H1 (cell line): Measurements from ENCODE around the gene OR10A4. TPM values are rescaled to one million over a fixed set of nuclear protein-coding genes. Genes with fewer than 3 reads are reported as not detected.

ENCODE experiments used
- CTCF ChIA-PET: fragments of 300-600 bp; sonication (Branson Sonifier 250); formaldehyde crosslinking; loops from one replicate; lab custom pipeline; 2021; ENCODE audit not compliant: partially characterized antibody; lab: Charles Lee
- POLR2A ChIA-PET: fragments of 300-600 bp; sonication (Branson Sonifier 250); formaldehyde crosslinking; loops from one replicate; lab custom pipeline; 2021; ENCODE audit warnings: inconsistent platforms; ENCODE audit not compliant: partially characterized antibody; lab: Charles Lee
- DNase-seq, 2 experiments: peaks; one replicate each; pipeline versions ENCODE4 v3.0.0 to v3.0.0-alpha.2; 2010 to 2022; ENCODE audit warnings: low spot score in 2 of 2, low read depth in 1 of 2, mixed read lengths in 1 of 2
- FAIRE-seq: peaks from 2 replicates; lab custom pipeline; 2011; peaks lifted over from hg19 to GRCh38; lab: Jason Lieb, UNC
- H2AFZ ChIP-seq: 2 replicates; pipeline ENCODE4 v1.8.1; 2012; ENCODE audit warnings: low read length, inconsistent platforms
- H2AK5ac ChIP-seq: 2 replicates; pipeline ENCODE4 v1.6.1; 2013; ENCODE audit warnings: low read depth, low read length
- H2BK120ac ChIP-seq: replicated peaks from 2 replicates; pipeline ENCODE3; 2013; ENCODE audit warnings: low read depth, low read length, inconsistent platforms
- H2BK12ac ChIP-seq: 2 replicates; pipeline ENCODE4 v1.6.1; 2013; ENCODE audit warnings: low read depth, low read length
- H2BK15ac ChIP-seq: 2 replicates; pipeline ENCODE4 v1.6.1; 2013; ENCODE audit warnings: low read length
- H2BK20ac ChIP-seq: 2 replicates; pipeline ENCODE4 v1.6.1; 2013; ENCODE audit warnings: low read length
- H2BK5ac ChIP-seq: 2 replicates; pipeline ENCODE4 v1.6.1; 2013; ENCODE audit warnings: low read depth, low read length
- H3K14ac ChIP-seq: 2 replicates; pipeline ENCODE4 v1.6.1; 2013; ENCODE audit warnings: inconsistent platforms; ENCODE audit not compliant: insufficient read length
- H3K18ac ChIP-seq: 2 replicates; pipeline ENCODE4 v1.6.1; 2013; ENCODE audit warnings: low read length; ENCODE audit errors: extremely low read depth
- H3K23ac ChIP-seq: 2 replicates; pipeline ENCODE4 v1.6.1; 2013; ENCODE audit warnings: inconsistent platforms; ENCODE audit not compliant: insufficient read length
- H3K23me2 ChIP-seq: 2 replicates; pipeline ENCODE4 v1.6.1; 2013; ENCODE audit warnings: low read depth, low read length
- H3K27ac ChIP-seq: 2 replicates; pipeline ENCODE4 v1.6.1; 2011; ENCODE audit warnings: low read depth, low read length, inconsistent platforms
- H3K27me3 ChIP-seq, 4 experiments: replicated peaks in 1 of 4; 1 replicate in 1 of 4; 2 replicates in 3 of 4; pipeline versions ENCODE4 v1.6.1 to v1.8.1; 2011 to 2013; ENCODE audit warnings: low read length in 3 of 4, mild to moderate bottlenecking in 3 of 4, inconsistent platforms in 2 of 4, mixed read lengths in 2 of 4, moderate library complexity in 1 of 4; ENCODE audit not compliant: control insufficient read depth in 3 of 4, insufficient read depth in 3 of 4; ENCODE audit errors: extremely low read depth in 1 of 4
- H3K36me3 ChIP-seq, 4 experiments: 2 replicates each; pipeline versions ENCODE4 v1.6.1 to v1.8.1; 2011 to 2013; ENCODE audit warnings: mild to moderate bottlenecking in 4 of 4, low read length in 3 of 4, moderate library complexity in 2 of 4, control low read depth in 1 of 4, inconsistent platforms in 1 of 4; ENCODE audit not compliant: insufficient read depth in 4 of 4, control insufficient read depth in 2 of 4
- H3K4ac ChIP-seq: replicated peaks from 2 replicates; pipeline ENCODE3; 2013; ENCODE audit warnings: low read length, low read depth, mixed read lengths, inconsistent platforms; ENCODE audit not compliant: insufficient read length
- H3K4me1 ChIP-seq, 4 experiments: replicated peaks in 1 of 4; 1 replicate in 1 of 4; 2 replicates in 3 of 4; pipeline versions ENCODE4 v1.6.1 to v1.8.1; 2011 to 2013; ENCODE audit warnings: low read length in 3 of 4, inconsistent platforms in 2 of 4, mixed read lengths in 1 of 4; ENCODE audit not compliant: insufficient read depth in 4 of 4, control insufficient read depth in 3 of 4
- H3K4me2 ChIP-seq, 2 experiments: 2 replicates each; pipeline versions ENCODE4 v1.6.1 to v1.8.1; 2011 to 2013; ENCODE audit warnings: low read depth in 2 of 2, low read length in 2 of 2, control low read depth in 1 of 2, inconsistent platforms in 1 of 2, mild to moderate bottlenecking in 1 of 2; ENCODE audit not compliant: insufficient read depth in 1 of 2
- H3K4me3 ChIP-seq, 4 experiments: fragments of 200-600, 300-600 bp in 1 of 4; sonication (generic), shearing (Covaris generic), sonication (Bioruptor Twin) in 1 of 4; 2 replicates each; pipeline versions ENCODE4 v1.5.1 to v1.8.1; 2011 to 2016; ENCODE audit warnings: low read length in 4 of 4, low read depth in 3 of 4, control low read depth in 2 of 4, inconsistent platforms in 2 of 4, mild to moderate bottlenecking in 2 of 4, mixed read lengths in 1 of 4, moderate library complexity in 1 of 4; ENCODE audit not compliant: insufficient read depth in 2 of 4; ENCODE audit errors: extremely low read depth in 1 of 4
- H3K56ac ChIP-seq: replicated peaks from 2 replicates; pipeline ENCODE3; 2013; ENCODE audit warnings: low read depth, mild to moderate bottlenecking, mixed read lengths, low read length, inconsistent platforms; ENCODE audit not compliant: insufficient read length
- H3K79me1 ChIP-seq: 2 replicates; pipeline ENCODE4 v1.6.1; 2013; ENCODE audit warnings: low read depth, low read length, control low read depth
- H3K79me2 ChIP-seq, 2 experiments: 2 replicates each; pipeline versions ENCODE4 v1.6.1 to v1.8.1; 2012 to 2013; ENCODE audit warnings: low read length in 2 of 2, mild to moderate bottlenecking in 2 of 2, inconsistent platforms in 1 of 2; ENCODE audit not compliant: insufficient read depth in 2 of 2, control insufficient read depth in 1 of 2
- H3K9ac ChIP-seq, 4 experiments: replicated peaks in 1 of 4; 1 replicate in 1 of 4; 2 replicates in 3 of 4; pipeline versions ENCODE4 v1.6.1 to v1.8.1; 2011 to 2013; ENCODE audit warnings: low read depth in 3 of 4, low read length in 3 of 4, control low read depth in 2 of 4, mild to moderate bottlenecking in 2 of 4, moderate library complexity in 2 of 4, inconsistent platforms in 1 of 4; ENCODE audit errors: extremely low read depth in 1 of 4
- H3K9me3 ChIP-seq, 2 experiments: 2 replicates each; pipeline versions ENCODE4 v1.6.1 to v1.8.1; 2012 to 2013; ENCODE audit warnings: mild to moderate bottlenecking in 2 of 2, moderate library complexity in 2 of 2, control low read depth in 1 of 2, inconsistent platforms in 1 of 2, low read depth in 1 of 2, low read length in 1 of 2, mixed read lengths in 1 of 2; ENCODE audit not compliant: insufficient read depth in 2 of 2
- H4K20me1 ChIP-seq, 2 experiments: replicated peaks in 1 of 2; 2 replicates each; pipeline versions ENCODE3 to v1.8.1; 2011 to 2013; ENCODE audit warnings: inconsistent platforms in 2 of 2, low read length in 2 of 2, mild to moderate bottlenecking in 1 of 2; ENCODE audit not compliant: insufficient read depth in 2 of 2, control insufficient read depth in 1 of 2
- H4K5ac ChIP-seq: 2 replicates; pipeline ENCODE4 v1.6.1; 2013; ENCODE audit warnings: low read length, low read depth, mixed read lengths, inconsistent platforms; ENCODE audit not compliant: insufficient read length
- H4K8ac ChIP-seq: 2 replicates; pipeline ENCODE4 v1.8.0; 2013; ENCODE audit warnings: mild to moderate bottlenecking, moderate library complexity, low read length, inconsistent platforms; ENCODE audit not compliant: insufficient read depth; ENCODE audit errors: extremely low read depth
- H4K91ac ChIP-seq: replicated peaks from 2 replicates; pipeline ENCODE3; 2013; ENCODE audit warnings: low read length, mixed read lengths, inconsistent platforms; ENCODE audit not compliant: insufficient read length
- BACH1 ChIP-seq: IDR thresholded peaks from 2 replicates; pipeline ENCODE4 v1.6.1; 2012; ENCODE audit warnings: low read length, improper control_type of control experiment
- EGR1 ChIP-seq: IDR thresholded peaks from 2 replicates; pipeline ENCODE4 v1.6.1; 2011; ENCODE audit warnings: low read depth, low read length, borderline replicate concordance
- EZH2 ChIP-seq: fragments of 200-600 bp; sonication (generic); IDR thresholded peaks from 2 replicates; pipeline ENCODE4 v1.7.1; 2012; ENCODE audit warnings: low read depth, mild to moderate bottlenecking, moderate library complexity, low read length, inconsistent platforms; ENCODE audit not compliant: severe bottlenecking
- HDAC2 ChIP-seq, 2 experiments: fragments of 300-600 bp in 1 of 2; sonication (generic) in 1 of 2; IDR thresholded peaks; 2 replicates each; pipeline ENCODE4 v1.6.1; 2011 to 2012; ENCODE audit warnings: low read depth in 2 of 2, low read length in 2 of 2, mild to moderate bottlenecking in 2 of 2, moderate library complexity in 2 of 2, borderline replicate concordance in 1 of 2, inconsistent platforms in 1 of 2
- HDAC6 ChIP-seq: IDR thresholded peaks from one replicate; pipeline ENCODE4 v1.7.1; 2012; ENCODE audit warnings: low read depth, mild to moderate bottlenecking, inconsistent platforms, low read length, moderate library complexity
- JUND ChIP-seq: IDR thresholded peaks from 2 replicates; pipeline ENCODE4 v1.6.1; 2011; ENCODE audit warnings: mild to moderate bottlenecking, improper control_type of control experiment, low read length
- SAP30 ChIP-seq: fragments of 300-600 bp; sonication (generic); IDR thresholded peaks from 2 replicates; pipeline ENCODE4 v1.7.1; 2012; ENCODE audit warnings: low read length, moderate library complexity, mild to moderate bottlenecking, inconsistent platforms; ENCODE audit not compliant: insufficient read depth, insufficient replicate concordance
- SIN3A ChIP-seq, 2 experiments: IDR thresholded peaks in 1 of 2; conservative IDR thresholded peaks in 1 of 2; 2 replicates each; pipeline ENCODE4 v1.6.1; 2011 to 2012; ENCODE audit warnings: low read length in 2 of 2, improper control_type of control experiment in 1 of 2, low read depth in 1 of 2, mild to moderate bottlenecking in 1 of 2
- SIX5 ChIP-seq: IDR thresholded peaks from 2 replicates; pipeline ENCODE4 v1.6.1; 2011; ENCODE audit warnings: mild to moderate bottlenecking, low read depth, low read length
- polyA plus RNA-seq, 7 experiments: library from polyadenylated mRNA; depleted of rRNA in 3 of 7; stranded (reverse) in 5 of 7; unstranded in 2 of 7; fragments of >200 nt in 5 of 7; fragments of 200-250 nt in 2 of 7; gene quantifications; 1 replicate in 5 of 7; 2 replicates in 1 of 7; 4 replicates in 1 of 7; pipeline versions ENCODE4 v1.2.1 to v1.2.3, GENCODE V29; 2011 to 2013; ENCODE audit warnings: missing spikeins in 2 of 7, mixed read lengths in 2 of 7
- total RNA-seq: library from RNA; stranded (reverse); fragmentation: NEBNext Ultra II Directional; extraction: Animal tissue kit (Norgen Biotek cat#: 25700); gene quantifications from 2 replicates; pipeline ENCODE4 v1.2.1, GENCODE V29; 2021
- TF ChIP-seq, protein P1 (sequence below), 3 experiments: IDR thresholded peaks; 1 replicate in 2 of 3; 2 replicates in 1 of 3; pipeline versions ENCODE4 v1.5.1 to v1.6.1; 2011; ENCODE audit warnings: low read length in 3 of 3, mild to moderate bottlenecking in 3 of 3, inconsistent platforms in 2 of 3, low read depth in 1 of 3, moderate library complexity in 1 of 3; ENCODE audit not compliant: insufficient read depth in 1 of 3; ENCODE audit errors: control extremely low read depth in 1 of 3
- TF ChIP-seq, protein P2 (sequence below): IDR thresholded peaks from 2 replicates; pipeline ENCODE4 v1.6.1; 2011; ENCODE audit warnings: low read depth, mild to moderate bottlenecking, low read length; ENCODE audit not compliant: insufficient read depth

OR10A4 gene
- total and polyA plus RNA-seq, 2 of the 8 experiments (the other 6 are each of a cell fraction or from before 2014, with no cell fraction given) = not detected

DNA sequence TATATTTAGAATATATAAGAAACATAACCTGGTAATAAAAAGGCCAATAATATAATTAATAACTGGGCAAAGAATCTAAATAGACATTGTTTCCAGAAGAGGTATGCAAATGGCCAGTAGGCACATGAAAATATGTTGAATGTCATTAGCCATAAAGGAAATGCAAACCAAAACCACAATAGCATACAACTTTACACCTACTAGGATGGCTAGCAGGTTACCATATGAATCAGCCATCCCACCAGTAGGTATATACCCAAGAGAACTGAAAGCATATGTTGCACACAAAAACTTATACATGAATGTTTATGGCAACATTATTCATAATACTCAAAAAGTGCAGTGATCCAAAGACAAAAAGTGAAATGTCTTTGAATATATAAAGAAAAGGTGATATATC, 18.6 kb downstream of the OR10A4 start:
- Histone ChIP-seq H3K23ac (no peak overlapping the region), H3K36me3 (no peaks in the 10 kb centered on the region), H3K27ac (no peak overlapping the region), H4K8ac (no peak overlapping the region), H3K56ac (no peak overlapping the region), H3K27me3 (peaks cover 0 to 1% (median 0%) of the 10 kb centered on the region in 4 experiments; a peak in 1 of 7 replicates), H3K14ac (no peak overlapping the region), H4K20me1 (no peaks in the 10 kb centered on the region), H3K79me1 (no peaks in the 10 kb centered on the region), H4K5ac (no peak overlapping the region), H3K9me3 (no peaks in the 10 kb centered on the region), H3K4me1 (no peaks in the 10 kb centered on the region), H3K4me3 (no peak overlapping the region), H2BK5ac (no peak overlapping the region), H3K4me2 (no peak overlapping the region), H2AFZ (no peak overlapping the region), H2BK120ac (no peak overlapping the region), H2BK12ac (no peak overlapping the region), H3K18ac (no peak overlapping the region), H3K9ac (no peak overlapping the region), H3K79me2 (no peaks in the 10 kb centered on the region), H3K4ac (no peak overlapping the region), H3K23me2 (no peaks in the 10 kb centered on the region), H2BK15ac (no peak overlapping the region), H4K91ac (no peak overlapping the region), H2AK5ac (no peak overlapping the region), H2BK20ac (no peak overlapping the region)
- DNase-seq (no peak), FAIRE-seq (no peak)
- POLR2A ChIA-PET = no interaction called here
- CTCF ChIA-PET = interaction anchor here (1.5 kb wide), 1 partner anchor 83 kb away, joined by 4 read pairs; no protein-coding TSS in a partner anchor
- TF ChIP-seq BACH1 = no peak
- no peak for TF ChIP-seq JUND
- no peak for TF ChIP-seq SIX5
- TF ChIP-seq, protein P1, sequence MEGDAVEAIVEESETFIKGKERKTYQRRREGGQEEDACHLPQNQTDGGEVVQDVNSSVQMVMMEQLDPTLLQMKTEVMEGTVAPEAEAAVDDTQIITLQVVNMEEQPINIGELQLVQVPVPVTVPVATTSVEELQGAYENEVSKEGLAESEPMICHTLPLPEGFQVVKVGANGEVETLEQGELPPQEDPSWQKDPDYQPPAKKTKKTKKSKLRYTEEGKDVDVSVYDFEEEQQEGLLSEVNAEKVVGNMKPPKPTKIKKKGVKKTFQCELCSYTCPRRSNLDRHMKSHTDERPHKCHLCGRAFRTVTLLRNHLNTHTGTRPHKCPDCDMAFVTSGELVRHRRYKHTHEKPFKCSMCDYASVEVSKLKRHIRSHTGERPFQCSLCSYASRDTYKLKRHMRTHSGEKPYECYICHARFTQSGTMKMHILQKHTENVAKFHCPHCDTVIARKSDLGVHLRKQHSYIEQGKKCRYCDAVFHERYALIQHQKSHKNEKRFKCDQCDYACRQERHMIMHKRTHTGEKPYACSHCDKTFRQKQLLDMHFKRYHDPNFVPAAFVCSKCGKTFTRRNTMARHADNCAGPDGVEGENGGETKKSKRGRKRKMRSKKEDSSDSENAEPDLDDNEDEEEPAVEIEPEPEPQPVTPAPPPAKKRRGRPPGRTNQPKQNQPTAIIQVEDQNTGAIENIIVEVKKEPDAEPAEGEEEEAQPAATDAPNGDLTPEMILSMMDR (IDR thresholded peaks at IDR 0.05; ENCODE audit: control extremely low read depth in 1 of 3, insufficient read depth in 1 of 3, low read depth in 1 of 3, low read length in 3 of 3) = no peak
- TF ChIP-seq SAP30 = no peak
- no peak for TF ChIP-seq EZH2
- no peak for TF ChIP-seq HDAC6
- TF ChIP-seq HDAC2 (IDR thresholded peaks at IDR 0.05; ENCODE audit: borderline replicate concordance in 1 of 2, low read depth in 2 of 2, low read length in 2 of 2) = no peak
- no peak for TF ChIP-seq EGR1
- no peak for TF ChIP-seq SIN3A (conservative IDR thresholded peaks at IDR 0.05 in 1 of 2, IDR thresholded peaks at IDR 0.05 in 1 of 2; ENCODE audit: low read depth in 1 of 2, low read length in 2 of 2)
- TF ChIP-seq, protein P2, sequence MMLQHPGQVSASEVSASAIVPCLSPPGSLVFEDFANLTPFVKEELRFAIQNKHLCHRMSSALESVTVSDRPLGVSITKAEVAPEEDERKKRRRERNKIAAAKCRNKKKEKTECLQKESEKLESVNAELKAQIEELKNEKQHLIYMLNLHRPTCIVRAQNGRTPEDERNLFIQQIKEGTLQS = no peak
